LNCAP (cell line): ENCODE measurements around the gene USF3.

ENCODE experiments used
- TF ChIP-seq, protein P1 (sequence below): fragments of 450-650 bp; IDR thresholded peaks from 2 replicates; pipeline ENCODE4 v1.5.1; 2017; ENCODE audit warnings: mild to moderate bottlenecking

The USF3 gene

DNA sequence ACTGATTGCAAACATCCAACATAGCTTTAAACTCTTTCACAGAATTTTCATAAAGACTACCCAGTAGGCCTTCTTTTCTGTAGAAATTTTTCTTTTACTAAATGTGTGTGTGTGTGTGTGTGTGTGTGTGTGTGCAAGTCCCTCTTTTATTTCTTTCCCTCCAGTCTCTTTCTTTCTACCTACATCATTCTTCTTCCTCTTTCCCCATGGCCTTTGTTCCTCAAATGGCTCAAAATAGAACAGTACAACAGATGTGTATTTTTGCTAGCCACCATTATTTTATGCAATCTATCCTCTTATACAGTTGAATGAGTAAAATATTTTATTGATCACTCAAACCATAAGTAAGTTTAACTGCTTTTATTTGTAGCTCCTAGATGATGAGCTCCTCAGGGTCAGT, 76.4 kb downstream of the USF3 start:
- TF ChIP-seq, protein P1, sequence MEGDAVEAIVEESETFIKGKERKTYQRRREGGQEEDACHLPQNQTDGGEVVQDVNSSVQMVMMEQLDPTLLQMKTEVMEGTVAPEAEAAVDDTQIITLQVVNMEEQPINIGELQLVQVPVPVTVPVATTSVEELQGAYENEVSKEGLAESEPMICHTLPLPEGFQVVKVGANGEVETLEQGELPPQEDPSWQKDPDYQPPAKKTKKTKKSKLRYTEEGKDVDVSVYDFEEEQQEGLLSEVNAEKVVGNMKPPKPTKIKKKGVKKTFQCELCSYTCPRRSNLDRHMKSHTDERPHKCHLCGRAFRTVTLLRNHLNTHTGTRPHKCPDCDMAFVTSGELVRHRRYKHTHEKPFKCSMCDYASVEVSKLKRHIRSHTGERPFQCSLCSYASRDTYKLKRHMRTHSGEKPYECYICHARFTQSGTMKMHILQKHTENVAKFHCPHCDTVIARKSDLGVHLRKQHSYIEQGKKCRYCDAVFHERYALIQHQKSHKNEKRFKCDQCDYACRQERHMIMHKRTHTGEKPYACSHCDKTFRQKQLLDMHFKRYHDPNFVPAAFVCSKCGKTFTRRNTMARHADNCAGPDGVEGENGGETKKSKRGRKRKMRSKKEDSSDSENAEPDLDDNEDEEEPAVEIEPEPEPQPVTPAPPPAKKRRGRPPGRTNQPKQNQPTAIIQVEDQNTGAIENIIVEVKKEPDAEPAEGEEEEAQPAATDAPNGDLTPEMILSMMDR: no peak

DNA sequence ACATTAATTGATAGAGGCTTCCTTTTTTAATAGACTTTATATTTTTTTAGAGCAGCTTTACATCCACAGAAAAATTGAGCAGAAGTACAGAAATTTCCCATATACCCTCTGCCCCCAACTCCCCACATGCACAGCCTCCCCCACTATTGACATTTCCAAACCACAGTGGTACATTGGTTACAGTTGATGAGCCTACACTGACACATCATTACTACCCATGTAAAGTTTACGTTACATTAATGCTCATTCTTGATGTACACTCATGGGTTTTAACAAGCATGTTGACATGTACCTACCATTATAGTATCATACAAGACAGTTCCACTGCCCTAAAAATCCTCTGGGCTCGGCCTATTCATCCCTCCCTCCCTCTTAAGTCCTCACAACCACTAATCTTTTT, 78.7 kb downstream of the USF3 start:
- TF ChIP-seq, protein P1: no peak

DNA sequence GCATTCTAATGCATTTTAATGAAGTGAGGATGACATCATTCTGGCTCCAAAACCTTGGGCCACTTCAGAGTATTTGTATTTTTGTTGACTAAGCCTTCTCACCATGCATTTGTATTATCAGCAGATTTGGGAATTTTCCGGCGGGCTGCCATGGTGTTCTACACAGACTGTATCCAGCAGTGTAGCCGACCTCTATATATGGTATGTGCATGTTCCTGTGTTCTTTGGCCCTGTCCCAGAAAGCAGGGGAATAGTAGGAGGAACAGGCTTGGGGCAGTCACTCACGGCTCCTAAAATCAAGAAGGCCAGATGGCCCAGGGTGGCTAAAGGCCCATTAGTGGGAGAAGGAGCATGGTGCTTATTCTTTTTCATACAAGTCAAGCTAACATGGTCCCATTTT, 80.5 kb downstream of the USF3 start:
- TF ChIP-seq, protein P1: no peak

DNA sequence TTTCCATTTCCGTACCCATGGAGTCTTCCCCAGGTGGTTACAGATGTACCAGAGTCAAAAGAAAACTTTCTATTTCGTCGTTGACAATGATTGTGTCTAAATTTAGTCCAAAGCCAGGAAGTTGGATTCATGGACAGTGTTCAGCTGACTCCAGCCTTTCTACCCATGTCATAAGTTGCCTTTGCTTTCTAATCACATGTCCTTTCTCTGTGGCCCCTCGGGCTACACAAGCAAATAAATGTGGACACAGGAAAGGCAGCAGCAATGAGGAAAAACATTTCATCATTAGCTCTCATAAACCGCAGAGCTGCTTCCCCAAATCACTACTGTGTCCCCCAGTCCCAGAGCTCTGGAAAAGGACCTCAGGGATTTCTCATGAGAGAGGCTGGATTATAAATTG, 82.0 kb downstream of the USF3 start:
- TF ChIP-seq, protein P1: no peak

DNA sequence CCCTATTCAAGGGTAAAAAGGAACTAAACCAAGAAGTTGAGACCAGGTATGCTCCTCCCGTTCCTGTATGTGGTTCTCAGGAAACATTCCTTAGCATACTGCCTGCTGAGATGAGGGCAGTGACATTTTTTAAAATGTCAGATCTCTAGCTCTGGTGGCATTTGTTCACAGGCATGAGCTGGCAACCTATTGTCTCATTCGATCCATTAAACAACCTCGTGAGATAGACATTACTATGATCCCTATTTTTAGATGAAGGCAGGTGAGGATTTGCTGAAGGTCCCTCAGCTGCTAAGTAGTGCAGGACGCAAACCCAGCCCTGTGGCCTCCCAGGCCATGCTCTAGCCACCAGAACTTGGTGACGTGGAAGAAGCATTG, 89.2 kb downstream of the USF3 start:
- TF ChIP-seq, protein P1: no peak

DNA sequence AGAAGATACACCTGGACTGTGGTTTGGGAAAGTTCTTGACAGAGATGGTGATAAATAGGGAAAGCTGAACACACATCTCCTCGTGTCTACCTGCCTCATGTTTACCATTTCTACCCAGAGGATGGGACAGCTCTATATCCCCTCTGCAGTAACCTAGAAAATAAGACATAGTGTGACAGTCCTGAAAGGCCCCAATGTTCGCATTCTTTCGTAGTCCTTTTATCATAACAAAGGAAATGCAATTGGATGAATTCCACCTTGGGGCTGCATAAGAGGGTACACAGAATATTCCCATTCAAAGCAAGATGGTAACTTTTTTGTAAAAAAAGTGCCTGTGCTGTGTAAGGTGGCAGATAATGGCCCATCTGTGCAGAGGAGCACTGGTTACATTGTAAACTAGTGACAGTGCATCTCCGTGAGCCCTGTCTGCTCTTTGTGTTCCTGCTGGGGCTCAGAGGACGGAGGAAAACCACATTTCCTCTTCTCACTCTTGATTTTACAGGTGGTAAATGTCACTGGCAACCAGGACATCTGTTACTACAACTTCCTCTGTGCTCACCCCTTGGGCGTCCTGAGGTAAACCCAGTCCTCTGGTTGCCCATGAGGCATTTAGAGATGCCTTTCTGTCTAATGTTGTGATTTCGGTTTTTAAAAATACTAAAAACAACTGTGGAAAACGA, 89.8 kb downstream of the USF3 start:
- TF ChIP-seq, protein P1: no peak

DNA sequence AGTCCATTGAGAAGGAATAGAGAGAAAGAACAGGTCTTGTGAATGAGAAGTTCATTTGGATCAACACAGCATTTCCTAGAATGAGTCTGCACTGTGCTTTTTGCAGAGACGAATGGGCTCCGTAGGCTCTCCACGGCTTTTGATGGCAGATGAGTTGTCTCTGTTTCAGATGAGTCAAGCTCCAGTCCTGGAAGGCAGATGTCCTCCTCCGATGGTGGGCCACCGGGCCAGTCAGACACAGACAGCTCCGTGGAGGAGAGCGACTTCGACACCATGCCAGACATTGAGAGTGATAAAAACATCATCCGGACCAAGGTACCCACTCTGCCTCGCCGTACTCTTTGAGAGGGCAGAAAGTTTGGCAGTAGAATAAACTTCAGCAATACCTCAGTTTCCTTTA, 93.6 kb downstream of the USF3 start:
- TF ChIP-seq, protein P1: no peak

DNA sequence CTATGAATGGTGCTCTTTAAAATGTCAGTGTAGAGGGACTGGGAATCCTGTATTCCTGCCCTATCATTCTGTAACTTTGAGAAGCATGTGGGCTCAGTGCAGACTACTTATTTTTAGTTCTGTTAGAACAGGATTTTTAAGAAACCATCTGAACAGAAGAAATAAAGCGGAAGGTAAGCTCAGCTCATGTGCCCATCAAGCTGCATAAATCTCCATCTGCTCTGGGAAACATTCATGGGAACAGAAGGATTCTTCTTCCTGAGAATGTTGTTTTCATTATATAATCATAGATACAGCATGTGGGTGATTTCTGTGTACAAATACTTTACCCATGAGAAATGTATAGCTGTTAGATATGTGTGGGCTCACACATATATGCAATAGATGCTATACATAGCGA, 94.2 kb downstream of the USF3 start:
- TF ChIP-seq, protein P1: no peak
